ENCODE results near the gene KRTAP4-16.

DNA sequence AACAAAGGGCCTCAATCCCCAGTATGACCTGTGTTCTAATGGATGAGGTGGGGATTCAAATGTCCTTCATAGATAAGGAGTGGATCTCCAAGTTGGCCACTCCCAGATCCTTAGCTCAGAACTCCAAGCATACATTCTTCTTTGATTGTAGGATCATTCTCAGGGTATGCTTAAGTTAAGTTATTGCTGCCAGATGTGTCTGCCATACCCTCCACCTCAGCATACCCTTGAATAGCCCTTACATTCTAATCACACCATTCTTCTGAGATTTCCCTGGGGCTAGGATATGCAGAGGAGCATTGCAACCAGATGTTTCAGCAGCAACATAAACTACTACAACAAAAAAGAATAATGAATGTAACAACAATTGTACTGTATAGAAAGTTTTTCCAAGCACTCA lies 34.7 kb downstream of the KRTAP4-16 start:
- TF ChIP-seq, protein P1, sequence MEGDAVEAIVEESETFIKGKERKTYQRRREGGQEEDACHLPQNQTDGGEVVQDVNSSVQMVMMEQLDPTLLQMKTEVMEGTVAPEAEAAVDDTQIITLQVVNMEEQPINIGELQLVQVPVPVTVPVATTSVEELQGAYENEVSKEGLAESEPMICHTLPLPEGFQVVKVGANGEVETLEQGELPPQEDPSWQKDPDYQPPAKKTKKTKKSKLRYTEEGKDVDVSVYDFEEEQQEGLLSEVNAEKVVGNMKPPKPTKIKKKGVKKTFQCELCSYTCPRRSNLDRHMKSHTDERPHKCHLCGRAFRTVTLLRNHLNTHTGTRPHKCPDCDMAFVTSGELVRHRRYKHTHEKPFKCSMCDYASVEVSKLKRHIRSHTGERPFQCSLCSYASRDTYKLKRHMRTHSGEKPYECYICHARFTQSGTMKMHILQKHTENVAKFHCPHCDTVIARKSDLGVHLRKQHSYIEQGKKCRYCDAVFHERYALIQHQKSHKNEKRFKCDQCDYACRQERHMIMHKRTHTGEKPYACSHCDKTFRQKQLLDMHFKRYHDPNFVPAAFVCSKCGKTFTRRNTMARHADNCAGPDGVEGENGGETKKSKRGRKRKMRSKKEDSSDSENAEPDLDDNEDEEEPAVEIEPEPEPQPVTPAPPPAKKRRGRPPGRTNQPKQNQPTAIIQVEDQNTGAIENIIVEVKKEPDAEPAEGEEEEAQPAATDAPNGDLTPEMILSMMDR (IDR thresholded peaks at IDR 0.05 in 8 of 11, conservative IDR thresholded peaks at IDR 0.05 in 3 of 11) = no peak
- TF ChIP-seq POLR2AphosphoS5 (IDR thresholded peaks at IDR 0.05) = no peak
- TF ChIP-seq POLR2A (IDR thresholded peaks at IDR 0.05) = no peak

All from spleen (tissue), 7 donors.